ENCODE results near the gene PRIMPOL. TPM values are rescaled to one million over a fixed set of nuclear protein-coding genes. Genes with fewer than 3 reads are reported as not detected.

Gene PRIMPOL
- total and polyA plus RNA-seq, 9 of the 15 experiments (the other 6 are each of a cell fraction or from before 2014, with no cell fraction given): 11.0 to 32.0 (median 16.1) TPM

- TF ChIP-seq HINFP (tag; conservative IDR thresholded peaks at IDR 0.05; ENCODE audit: low read depth) (no peak), STAT6 (CRISPR knock-in tag; IDR thresholded peaks at IDR 0.05) (no peak), ESRRB (CRISPR knock-in tag; IDR thresholded peaks at IDR 0.05; ENCODE audit: borderline replicate concordance) (no peak), ZNF407 (IDR thresholded peaks at IDR 0.05; ENCODE audit: low read depth) (no peak), MAX (CRISPR knock-in tag; IDR thresholded peaks at IDR 0.05) (peak; percentile 33; the same call in 1 of the 2 replicates), HEY1 (CRISPR knock-in tag; IDR thresholded peaks at IDR 0.05; ENCODE audit: borderline replicate concordance) (peak; percentile 94), SMARCA5 (IDR thresholded peaks at IDR 0.05) (no peak), ZNF24 (IDR thresholded peaks at IDR 0.05) (no peak), KAT2B (IDR thresholded peaks at IDR 0.05; ENCODE audit: low read depth, low read length) (no peak), MTA2 (IDR thresholded peaks at IDR 0.05; ENCODE audit: low read depth) (peak; percentile 98), ZNF398 (CRISPR knock-in tag; IDR thresholded peaks at IDR 0.05) (no peak), NCOA1 (IDR thresholded peaks at IDR 0.05; ENCODE audit: low read depth) (peak; percentile 93), IRF2 (CRISPR knock-in tag; IDR thresholded peaks at IDR 0.05) (no peak)
Observed at GRCh38 chr4:184684491-184685189, 35.1 kb downstream of the PRIMPOL start (continued).

All from K562 (cell line).